Measurements from ENCODE around the gene ICE1. TPM values are rescaled to one million over a fixed set of nuclear protein-coding genes. Genes with fewer than 3 reads are reported as not detected.

The ICE1 gene
- total and polyA plus RNA-seq, 12 donors = 4.8 to 20.3 (median 18.6) TPM

DNA sequence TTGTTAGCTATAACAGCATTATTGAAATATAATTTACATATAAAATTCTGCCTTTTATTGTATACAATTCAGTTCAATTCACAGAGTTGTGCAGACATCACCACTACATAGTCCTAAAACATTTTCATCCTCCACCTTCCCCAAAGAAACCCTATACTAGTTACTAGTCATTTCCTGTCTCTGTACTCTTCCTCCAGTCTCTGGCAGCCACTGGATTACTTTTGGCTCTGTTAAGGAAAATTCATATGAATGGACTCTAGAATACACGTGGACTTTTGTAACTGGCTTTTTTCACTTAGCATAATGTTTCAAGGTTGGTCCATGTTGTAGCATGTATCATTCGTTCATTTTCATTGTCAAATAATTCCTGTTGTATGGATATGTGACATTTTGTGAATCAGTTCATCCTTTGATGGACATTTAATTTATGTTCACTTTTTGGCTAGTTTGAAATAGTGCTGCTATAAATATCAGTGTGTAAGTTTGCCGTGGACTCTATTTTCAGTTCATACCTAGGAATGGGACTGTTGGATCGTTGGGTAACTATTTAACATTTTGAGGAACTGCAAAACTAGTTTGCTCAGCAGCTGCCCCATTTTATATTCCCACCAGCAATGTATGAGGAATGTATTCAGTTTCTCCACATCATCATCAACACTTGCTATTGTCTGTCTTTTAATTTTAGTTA lies 9.7 kb downstream of the ICE1 start:
- TF ChIP-seq, protein P1, sequence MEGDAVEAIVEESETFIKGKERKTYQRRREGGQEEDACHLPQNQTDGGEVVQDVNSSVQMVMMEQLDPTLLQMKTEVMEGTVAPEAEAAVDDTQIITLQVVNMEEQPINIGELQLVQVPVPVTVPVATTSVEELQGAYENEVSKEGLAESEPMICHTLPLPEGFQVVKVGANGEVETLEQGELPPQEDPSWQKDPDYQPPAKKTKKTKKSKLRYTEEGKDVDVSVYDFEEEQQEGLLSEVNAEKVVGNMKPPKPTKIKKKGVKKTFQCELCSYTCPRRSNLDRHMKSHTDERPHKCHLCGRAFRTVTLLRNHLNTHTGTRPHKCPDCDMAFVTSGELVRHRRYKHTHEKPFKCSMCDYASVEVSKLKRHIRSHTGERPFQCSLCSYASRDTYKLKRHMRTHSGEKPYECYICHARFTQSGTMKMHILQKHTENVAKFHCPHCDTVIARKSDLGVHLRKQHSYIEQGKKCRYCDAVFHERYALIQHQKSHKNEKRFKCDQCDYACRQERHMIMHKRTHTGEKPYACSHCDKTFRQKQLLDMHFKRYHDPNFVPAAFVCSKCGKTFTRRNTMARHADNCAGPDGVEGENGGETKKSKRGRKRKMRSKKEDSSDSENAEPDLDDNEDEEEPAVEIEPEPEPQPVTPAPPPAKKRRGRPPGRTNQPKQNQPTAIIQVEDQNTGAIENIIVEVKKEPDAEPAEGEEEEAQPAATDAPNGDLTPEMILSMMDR (IDR thresholded peaks at IDR 0.05) = no peak
- Histone ChIP-seq H3K4me1 (peaks cover 0 to 79% (median 62%) of the 10 kb centered on the region in 9 donors), H3K27ac (no peak overlapping the region), H3K36me3 (peaks cover 0 to 17% (median 0%) of the 10 kb centered on the region in 9 donors), H3K9me3 (no peaks in the 10 kb centered on the region), H3K4me3 (no peak overlapping the region), H3K27me3 (no peaks in the 10 kb centered on the region)
- DNase-seq = no peak
- intact Hi-C loops (cut with DNase I) = no loop called here
- WGBS, 2 donors = 54 to 55% methylated on average over 4 of the region's 4 CpGs
- ATAC-seq = peak in 1 of 8 donors; percentile 35

DNA sequence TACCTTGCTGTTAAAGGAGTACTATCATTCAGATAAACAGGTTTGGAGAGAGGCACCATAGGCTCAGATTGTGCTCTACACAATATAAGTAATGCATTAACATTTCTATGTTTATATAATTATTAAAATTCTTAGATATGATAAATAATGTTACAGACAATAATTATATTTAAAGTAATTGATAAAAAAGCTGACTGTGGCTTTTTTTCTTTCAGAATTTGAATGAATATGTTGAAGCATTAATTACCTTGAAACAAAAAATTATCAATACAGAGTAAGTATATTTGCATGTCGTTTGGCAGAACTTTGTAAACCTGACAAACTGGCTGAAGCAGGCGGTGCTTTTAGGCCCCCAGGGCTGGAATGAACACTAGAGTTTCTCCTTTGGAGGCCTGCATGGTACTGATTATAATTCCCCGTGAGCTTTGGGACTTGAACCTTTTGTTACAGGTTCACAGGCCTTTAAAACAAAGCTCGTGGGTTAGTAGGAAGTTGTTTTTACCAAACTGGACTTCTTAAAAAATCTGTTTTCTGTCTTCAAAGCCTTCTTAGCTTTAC lies 13.8 kb downstream of the ICE1 start:
- ATAC-seq (no peak), DNase-seq (no peak)
- H3K27ac ChIP-seq = no peak overlapping the region
- no peaks in the 10 kb centered on the region for H3K9me3 ChIP-seq
- no peak overlapping the region for H3K4me3 ChIP-seq
- H3K27me3 ChIP-seq = no peaks in the 10 kb centered on the region
- WGBS, 2 donors = 72 to 83% methylated on average over 4 of the region's 4 CpGs
- peaks cover 0 to 56% (median 5%) of the 10 kb centered on the region in 9 donors for H3K36me3 ChIP-seq
- TF ChIP-seq, protein P1 (IDR thresholded peaks at IDR 0.05) = no peak
- intact Hi-C loops (cut with DNase I) = no loop called here
- H3K4me1 ChIP-seq = peaks cover 0 to 40% (median 34%) of the 10 kb centered on the region in 9 donors

DNA sequence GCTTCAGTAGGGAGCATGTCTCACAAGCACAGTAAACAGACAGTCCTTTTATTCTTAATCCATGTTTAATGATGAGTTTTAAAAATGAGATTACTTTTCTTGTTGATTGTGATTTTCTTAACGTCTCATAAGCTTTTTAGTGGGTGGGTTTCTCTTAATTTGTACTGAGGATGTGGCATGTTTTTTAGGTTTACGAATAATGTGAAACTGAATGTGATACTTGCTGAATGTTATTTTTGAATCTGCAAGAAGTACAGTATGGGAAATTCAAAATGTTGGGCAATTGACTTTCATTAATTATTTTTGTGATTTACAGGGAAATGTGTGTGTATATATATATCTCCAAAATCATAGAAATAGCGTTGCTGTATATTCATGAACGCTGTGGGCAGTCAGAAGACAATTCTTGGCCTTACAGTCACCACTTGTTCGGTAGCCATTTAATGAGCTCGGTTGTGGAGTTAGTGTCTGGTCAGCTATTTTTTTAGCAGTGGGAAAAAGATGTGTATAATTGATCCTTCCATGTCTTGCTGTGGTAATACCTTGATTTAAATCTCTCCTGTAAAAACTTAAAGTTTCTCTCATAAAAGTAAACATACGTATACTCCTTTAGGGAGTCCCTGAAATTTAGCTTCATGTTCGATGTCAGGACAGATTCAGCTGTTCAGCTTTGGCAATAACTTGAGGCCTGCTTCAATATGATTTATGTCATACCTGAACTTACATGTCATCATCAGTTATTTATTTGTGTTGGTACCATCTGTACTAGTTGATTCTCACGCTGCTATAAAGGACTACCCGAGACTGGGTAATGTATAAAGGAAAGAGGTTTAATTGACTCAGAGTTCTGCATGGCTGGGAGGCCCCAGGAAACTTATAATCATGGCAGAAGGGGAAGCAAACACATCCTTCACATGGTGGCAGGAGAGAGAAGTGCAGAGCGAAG lies 15.0 kb downstream of the ICE1 start:
- peaks cover 0 to 28% (median 21%) of the 10 kb centered on the region in 9 donors for H3K4me1 ChIP-seq
- DNase-seq (no peak), ATAC-seq (no peak)
- intact Hi-C loops (cut with DNase I) = no loop called here
- no peaks in the 10 kb centered on the region for H3K27me3 ChIP-seq
- H3K36me3 ChIP-seq = peaks cover 0 to 68% (median 12%) of the 10 kb centered on the region in 9 donors
- WGBS, 2 donors = 89 to 95% methylated on average over 11 of the region's 11 CpGs
- no peak overlapping the region for H3K4me3 ChIP-seq
- H3K27ac ChIP-seq = no peak overlapping the region
- no peaks in the 10 kb centered on the region for H3K9me3 ChIP-seq
- TF ChIP-seq, protein P1 (IDR thresholded peaks at IDR 0.05) = no peak

DNA sequence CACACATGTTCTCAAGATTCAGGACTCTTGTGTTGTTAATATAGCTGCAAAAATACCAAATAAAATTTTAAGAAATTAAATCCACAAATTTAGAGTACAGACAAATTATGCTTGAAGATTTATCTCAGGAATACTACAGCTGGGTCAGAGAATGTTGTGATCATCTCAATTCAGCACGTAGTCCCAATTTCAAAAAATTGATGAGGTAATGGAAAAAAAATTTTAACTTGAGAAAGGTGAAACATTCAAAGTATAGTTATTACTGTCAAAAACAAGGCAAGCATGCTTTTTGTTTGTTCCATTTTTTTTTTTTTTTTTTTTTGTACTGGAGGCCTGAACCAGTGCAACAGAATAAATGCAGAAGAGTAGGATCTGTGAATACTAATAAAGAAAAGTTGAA lies 29.4 kb downstream of the ICE1 start:
- Histone ChIP-seq H3K36me3 (peaks cover 0 to 100% (median 26%) of the 10 kb centered on the region in 9 donors), H3K27me3 (no peaks in the 10 kb centered on the region), H3K9me3 (no peaks in the 10 kb centered on the region), H3K27ac (no peak overlapping the region), H3K4me3 (no peak overlapping the region), H3K4me1 (peaks cover 0 to 4% (median 0%) of the 10 kb centered on the region in 9 donors)
- no peak for DNase-seq
- 98 to 99% methylated on average over 1 of the region's 1 CpG for WGBS, 2 donors
- TF ChIP-seq, protein P1 (IDR thresholded peaks at IDR 0.05) = no peak
- intact Hi-C loops (cut with DNase I) = no loop called here
- no peak for ATAC-seq
